HepG2 (cell line): ENCODE data around the gene CBLN3. TPM values are rescaled to one million over a fixed set of nuclear protein-coding genes. Genes with fewer than 3 reads are reported as not detected.
A peak's percentile ranks its signal among the peaks of the same experiment; 100 is the strongest.

Experiments
- ARNTL ChIP-seq: sonication (generic); formaldehyde crosslinking; IDR thresholded peaks from 2 replicates; pipeline ENCODE4 v1.4.0; 2020; ENCODE audit warnings: mild to moderate bottlenecking, missing genetic modification reagents
- ELF4 ChIP-seq: sonication (generic); formaldehyde crosslinking; IDR thresholded peaks from 2 replicates; pipeline ENCODE4 v1.5.0; 2020; ENCODE audit warnings: missing genetic modification reagents, mild to moderate bottlenecking, moderate library complexity, borderline replicate concordance
- GZF1 ChIP-seq: sonication (generic); formaldehyde crosslinking; IDR thresholded peaks from 2 replicates; pipeline ENCODE4 v1.5.1; 2020; ENCODE audit warnings: mild to moderate bottlenecking, missing genetic modification reagents
- HOXA9 ChIP-seq: sonication (generic); formaldehyde crosslinking; IDR thresholded peaks from 2 replicates; pipeline ENCODE4 v1.8.1; 2022; ENCODE audit warnings: missing genetic modification reagents, mild to moderate bottlenecking, moderate library complexity, borderline replicate concordance
- POGK ChIP-seq: sonication (generic); formaldehyde crosslinking; conservative IDR thresholded peaks from 2 replicates; pipeline ENCODE4 v1.8.0; 2022; ENCODE audit warnings: mild to moderate bottlenecking, moderate library complexity, missing genetic modification reagents
- RARA ChIP-seq: IDR thresholded peaks from 2 replicates; pipeline ENCODE4 v1.6.1; 2016; ENCODE audit warnings: missing genetic modification reagents, missing compliant biosample characterization
- RXRB ChIP-seq: IDR thresholded peaks from 2 replicates; pipeline ENCODE4 v1.6.1; 2016; ENCODE audit warnings: borderline replicate concordance, missing genetic modification reagents, missing compliant biosample characterization
- SOX6 ChIP-seq, 2 experiments: fragments of 450-650 bp in 1 of 2; sonication (generic) in 1 of 2; formaldehyde crosslinking in 1 of 2; IDR thresholded peaks; 2 replicates each; pipeline versions ENCODE4 v1.4.0 to v1.6.1; 2017 to 2020; ENCODE audit warnings: antibody characterized with exemption in 1 of 2, mild to moderate bottlenecking in 1 of 2, missing genetic modification reagents in 1 of 2
- ZBTB21 ChIP-seq: sonication (generic); formaldehyde crosslinking; IDR thresholded peaks from 2 replicates; pipeline ENCODE4 v1.4.0; 2020; ENCODE audit warnings: missing genetic modification reagents
- ZNF441 ChIP-seq: sonication (generic); formaldehyde crosslinking; IDR thresholded peaks from 2 replicates; pipeline ENCODE4 v1.7.0; 2021; ENCODE audit warnings: missing genetic modification reagents, borderline replicate concordance
- ZNF572 ChIP-seq: sonication (generic); formaldehyde crosslinking; IDR thresholded peaks from 2 replicates; pipeline ENCODE4 v1.5.1; 2020; ENCODE audit warnings: mild to moderate bottlenecking, missing genetic modification reagents
- ZNF713 ChIP-seq: sonication (generic); formaldehyde crosslinking; IDR thresholded peaks from 2 replicates; pipeline ENCODE4 v1.4.0; 2020; ENCODE audit warnings: mild to moderate bottlenecking, missing genetic modification reagents
- polyA plus RNA-seq, 8 experiments: library from polyadenylated mRNA; depleted of rRNA in 3 of 8; stranded (reverse) in 7 of 8; unstranded in 1 of 8; fragments of >200 nt; fragmentation: Illumina TruSeq in 4 of 8; extraction: Trizol in 4 of 8; gene quantifications; 2 replicates each; pipeline versions ENCODE4 v1.2.1 to v1.2.3, GENCODE V29; 2011 to 2016; ENCODE audit warnings: low read depth in 4 of 8, missing spikeins in 1 of 8, mixed read lengths in 1 of 8; ENCODE audit not compliant: insufficient read depth in 1 of 8
- total RNA-seq, 5 experiments: library from RNA; depleted of rRNA; stranded (reverse); fragments of >200 nt; fragmentation: Illumina TruSeq; extraction: Trizol; gene quantifications; 2 replicates each; pipeline ENCODE4 v1.2.3, GENCODE V29; 2016; ENCODE audit warnings: low read depth in 1 of 5
- TF ChIP-seq, protein P1 (sequence below): sonication (generic); formaldehyde crosslinking; conservative IDR thresholded peaks from 2 replicates; pipeline ENCODE4 v1.8.0; 2022; ENCODE audit warnings: low read depth, missing genetic modification reagents
- TF ChIP-seq, protein P2 (sequence below): sonication (generic); formaldehyde crosslinking; IDR thresholded peaks from 2 replicates; pipeline ENCODE4 v1.5.0; 2020; ENCODE audit warnings: missing genetic modification reagents

Gene CBLN3
- total and polyA plus RNA-seq, 2 of the 13 experiments (the other 11 are each of a cell fraction or from before 2014, with no cell fraction given) = 0.66 to 0.98 TPM

DNA sequence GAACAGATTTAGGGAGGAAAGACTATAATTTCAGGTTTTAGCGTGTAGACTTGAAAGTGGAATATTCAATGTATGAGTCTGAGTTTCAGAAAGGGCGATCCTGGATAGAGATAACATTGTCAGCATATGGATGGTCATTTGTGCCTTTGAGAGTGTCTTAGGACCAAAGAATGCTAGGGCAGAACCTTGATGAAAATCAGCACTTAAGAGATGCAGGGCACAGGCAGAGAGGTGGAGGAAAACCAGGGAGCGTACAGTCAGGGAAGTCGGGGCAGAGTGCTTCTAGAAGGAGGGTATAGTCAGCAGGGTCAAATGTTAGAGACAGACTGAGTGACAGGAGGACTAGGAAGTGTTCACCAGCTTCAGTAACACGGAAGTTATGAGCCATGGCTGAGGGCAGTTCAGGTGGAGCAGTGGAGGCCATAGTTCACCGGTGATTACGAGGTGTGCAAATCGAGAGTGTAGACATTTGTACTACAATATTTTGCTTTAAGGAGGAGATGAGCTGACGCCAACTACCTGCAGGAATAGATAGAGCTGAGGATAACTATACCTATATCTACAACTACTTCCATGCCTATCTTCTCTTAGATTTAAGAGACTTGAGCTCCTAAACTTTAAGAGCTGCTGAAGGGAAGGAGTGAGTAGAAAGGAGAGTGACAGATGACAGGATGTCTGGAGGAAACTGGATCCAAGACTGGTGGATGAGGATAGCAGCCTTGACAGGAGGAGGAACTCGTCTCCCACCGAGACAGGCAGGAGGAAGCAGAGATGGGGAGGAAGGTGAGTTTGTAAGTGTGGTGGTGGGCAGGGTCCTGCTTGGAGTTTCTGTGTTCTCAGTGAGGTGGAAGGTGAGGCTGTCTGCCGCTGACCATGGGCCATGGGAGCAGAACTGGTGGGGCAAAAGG, 6.5 kb downstream of the CBLN3 start (continued):
- TF ChIP-seq ELF4 (no peak), ZNF713 (CRISPR knock-in tag) (peak; percentile 80; the same call in 1 of the 2 replicates), HOXA9 (CRISPR knock-in tag) (0 out of 2 replicates have a peak, but pooled peaks have one; percentile 71), RXRB (CRISPR knock-in tag) (peak; percentile 68; the same call in 1 of the 2 replicates), SOX6 (IDR thresholded peaks at IDR 0.05) (no peak), SOX6 (CRISPR knock-in tag; IDR thresholded peaks at IDR 0.05) (peak; percentile 19; the same call in 1 of the 2 replicates), ARNTL (CRISPR knock-in tag) (0 out of 2 replicates have a peak, but pooled peaks have one; percentile 60), GZF1 (peak; percentile 91), RARA (0 out of 2 replicates have a peak, but pooled peaks have one; percentile 43), POGK (CRISPR knock-in tag) (0 out of 2 replicates have a peak, but pooled peaks have one; percentile 29), ZNF572 (CRISPR knock-in tag) (no peak), ZNF441 (CRISPR knock-in tag) (0 out of 2 replicates have a peak, but pooled peaks have one; percentile 19), ZBTB21 (CRISPR knock-in tag) (peak; percentile 24; the same call in 1 of the 2 replicates)
- TF ChIP-seq, protein P1, sequence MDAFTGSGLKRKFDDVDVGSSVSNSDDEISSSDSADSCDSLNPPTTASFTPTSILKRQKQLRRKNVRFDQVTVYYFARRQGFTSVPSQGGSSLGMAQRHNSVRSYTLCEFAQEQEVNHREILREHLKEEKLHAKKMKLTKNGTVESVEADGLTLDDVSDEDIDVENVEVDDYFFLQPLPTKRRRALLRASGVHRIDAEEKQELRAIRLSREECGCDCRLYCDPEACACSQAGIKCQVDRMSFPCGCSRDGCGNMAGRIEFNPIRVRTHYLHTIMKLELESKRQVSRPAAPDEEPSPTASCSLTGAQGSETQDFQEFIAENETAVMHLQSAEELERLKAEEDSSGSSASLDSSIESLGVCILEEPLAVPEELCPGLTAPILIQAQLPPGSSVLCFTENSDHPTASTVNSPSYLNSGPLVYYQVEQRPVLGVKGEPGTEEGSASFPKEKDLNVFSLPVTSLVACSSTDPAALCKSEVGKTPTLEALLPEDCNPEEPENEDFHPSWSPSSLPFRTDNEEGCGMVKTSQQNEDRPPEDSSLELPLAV (CRISPR knock-in tag) = 0 out of 2 replicates have a peak, but pooled peaks have one; percentile 77
- TF ChIP-seq, protein P2, sequence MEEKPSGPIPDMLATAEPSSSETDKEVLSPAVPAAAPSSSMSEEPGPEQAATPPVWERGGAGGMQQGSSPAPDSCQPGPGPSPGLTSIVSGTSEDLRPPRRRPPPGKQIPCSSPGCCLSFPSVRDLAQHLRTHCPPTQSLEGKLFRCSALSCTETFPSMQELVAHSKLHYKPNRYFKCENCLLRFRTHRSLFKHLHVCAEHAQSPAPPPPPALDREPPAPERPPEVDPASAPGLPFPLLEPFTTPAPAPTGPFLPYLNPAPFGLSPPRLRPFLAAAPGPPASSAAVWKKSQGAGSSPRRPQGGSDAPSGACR = no peak
